Activated CD8-positive, alpha-beta memory T cell treated with anti-CD3 and anti-CD28 coated beads, Interleukin-2, amount 10 ng/mL, durations not matched to agents 7 days and 5 days (primary cell): ENCODE results near the gene ZNF286A. TPM values are rescaled to one million over a fixed set of nuclear protein-coding genes. Genes with fewer than 3 reads are reported as not detected.
"Not testable (repeated sequence)": the region's sequence is repeated elsewhere in the genome, so short reads cannot be mapped to it uniquely, and the experiment has no call there.

Experiments
- ATAC-seq: fragments of 150-1000 bp; cut with Tn5 transposase; one replicate; pipeline ENCODE4 v1.10.0; 2021; ENCODE audit warnings: moderate library complexity
- CTCF ChIA-PET: fragments of 350-600 bp; sonication (Branson Sonifier 250); formaldehyde crosslinking; loops from one replicate; lab custom pipeline; 2021; ENCODE audit warnings: antibody characterized with exemption; lab: Charles Lee
- DNase-seq: peaks from one replicate; pipeline ENCODE4 v3.0.0-alpha.2; 2020
- H3K27ac Mint-ChIP-seq: one replicate; pipeline ENCODE4 v1.8.0; 2021; ENCODE audit warnings: mild to moderate bottlenecking, mixed read lengths
- H3K27me3 Mint-ChIP-seq: one replicate; pipeline ENCODE4 v1.8.0; 2021; ENCODE audit warnings: mixed read lengths
- H3K36me3 Mint-ChIP-seq: one replicate; pipeline ENCODE4 v1.8.0; 2021; ENCODE audit warnings: mild to moderate bottlenecking, mixed read lengths
- H3K4me1 Mint-ChIP-seq: one replicate; pipeline ENCODE4 v1.8.0; 2021; ENCODE audit warnings: mixed read lengths
- H3K4me3 Mint-ChIP-seq: one replicate; pipeline ENCODE4 v1.8.0; 2021; ENCODE audit warnings: mild to moderate bottlenecking, moderate library complexity, mixed read lengths
- H3K9me3 Mint-ChIP-seq: one replicate; pipeline ENCODE4 v1.8.0; 2022; ENCODE audit warnings: low read depth, mixed read lengths
- total RNA-seq, 2 experiments: library from RNA; stranded (reverse); gene quantifications; one replicate each; pipeline ENCODE4 v1.2.3, GENCODE V29; 2021

ZNF286A gene
- total RNA-seq, 2 experiments from 2014 or later: 16.9 to 18.9 TPM

DNA sequence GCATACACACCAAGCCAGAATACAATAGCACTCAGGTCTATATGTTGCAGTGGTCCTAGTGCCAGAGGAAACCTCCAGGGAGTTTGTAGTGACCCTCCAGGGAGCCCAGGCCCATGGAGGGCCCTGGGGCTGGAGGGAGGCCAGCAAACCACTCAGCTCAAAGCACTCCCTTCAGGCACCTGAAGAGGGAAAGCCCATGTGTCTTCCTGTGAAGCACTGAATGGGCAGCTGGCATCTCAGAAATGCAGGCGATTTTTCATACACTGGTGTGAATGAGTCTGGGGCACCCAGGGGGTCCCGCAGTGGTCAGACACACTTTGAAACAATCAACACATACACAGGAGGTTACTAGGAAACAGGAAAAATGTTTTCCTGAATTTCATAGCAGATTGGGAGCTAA, 45.3 kb downstream of the ZNF286A start:
- CTCF ChIA-PET: no interaction called here
- peaks cover 9% of the 10 kb centered on the region for H3K27me3 Mint-ChIP-seq

DNA sequence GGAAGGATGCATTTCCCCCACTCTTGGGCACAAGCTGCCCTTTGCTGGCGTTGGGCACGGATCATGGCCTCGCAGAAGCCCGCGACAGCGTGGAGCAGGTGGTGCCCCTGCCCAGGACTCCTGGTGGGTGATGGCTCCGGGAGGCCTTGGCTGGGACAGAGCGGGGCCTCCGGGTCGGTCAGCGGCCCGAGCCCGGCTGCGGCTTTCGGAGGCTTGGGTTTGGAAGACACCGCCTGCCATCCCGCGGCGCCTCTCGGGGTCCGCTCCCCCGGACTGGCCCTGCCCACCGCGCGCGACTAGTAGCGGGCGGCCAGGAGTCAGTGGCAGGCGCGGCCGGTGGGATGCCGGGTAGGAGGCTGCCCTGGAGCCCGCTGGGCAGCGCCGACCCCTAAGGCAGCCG, 49.9 kb downstream of the ZNF286A start:
- H3K9me3 Mint-ChIP-seq, H3K27ac Mint-ChIP-seq, CTCF ChIA-PET, H3K36me3 Mint-ChIP-seq, DNase-seq, H3K27me3 Mint-ChIP-seq, ATAC-seq, H3K4me3 Mint-ChIP-seq, H3K4me1 Mint-ChIP-seq: not testable (repeated sequence)

More for the DNA sequence above, 45.3 kb downstream of the ZNF286A start:
- DNase-seq: no peak
- H3K27ac Mint-ChIP-seq: no peak overlapping the region
- H3K4me1 Mint-ChIP-seq: no peaks in the 10 kb centered on the region
- no peaks in the 10 kb centered on the region for H3K9me3 Mint-ChIP-seq
- ATAC-seq: no peak
- no peak overlapping the region for H3K4me3 Mint-ChIP-seq
- H3K36me3 Mint-ChIP-seq: no peaks in the 10 kb centered on the region

DNA sequence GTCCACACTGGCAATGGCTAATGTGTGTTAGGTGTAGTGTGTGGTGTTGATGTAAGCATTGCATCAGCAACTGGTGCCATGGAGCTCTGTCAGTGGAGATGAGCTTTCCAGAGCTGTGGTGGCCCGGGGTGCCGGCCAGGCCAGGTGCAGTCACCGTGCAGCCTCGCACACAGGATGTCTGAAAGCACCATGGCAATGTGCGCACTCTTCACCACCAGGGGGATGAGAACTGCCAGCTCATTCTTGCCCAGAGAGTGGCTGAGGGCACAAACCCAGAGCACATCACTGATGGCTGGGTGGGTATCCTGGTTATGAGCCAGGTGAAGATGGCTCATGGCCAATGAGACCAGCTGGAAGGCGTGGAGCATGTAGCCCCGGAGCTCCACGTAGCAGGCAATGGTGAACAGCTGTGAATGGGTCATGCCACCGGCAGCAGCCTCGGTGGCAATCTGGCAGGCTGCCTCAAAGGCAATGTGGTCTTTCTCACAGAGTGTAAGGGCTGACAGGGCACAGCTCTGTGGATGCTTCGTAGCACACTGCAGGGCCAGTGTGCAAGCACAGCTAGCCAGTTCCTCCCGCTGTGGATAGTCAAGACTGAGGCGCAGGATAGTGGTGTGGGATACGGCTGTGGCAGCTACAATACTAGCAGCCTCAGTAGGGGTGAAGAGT, 69.4 kb downstream of the ZNF286A start:
- ATAC-seq, H3K4me1 Mint-ChIP-seq, H3K36me3 Mint-ChIP-seq, H3K27me3 Mint-ChIP-seq, H3K27ac Mint-ChIP-seq, DNase-seq, CTCF ChIA-PET, H3K4me3 Mint-ChIP-seq, H3K9me3 Mint-ChIP-seq: not testable (repeated sequence)

Other genes with a start within 250 kb of the ZNF286A start
- gene CDRT4, start 232.1 kb upstream of the ZNF286A start, total RNA-seq: 1 to 10 TPM; 4.9 to 8.4 TPM
- gene TVP23C, start 136.3 kb upstream of the ZNF286A start, total RNA-seq: 10 to 100 TPM; 16.2 to 18.9 TPM
- under 1 TPM in 1 of 2 experiments, not detected in 1; 0.30 TPM for gene FBXW10B, start 80.0 kb upstream of the ZNF286A start, total RNA-seq
- gene TRIM16, start 15.4 kb upstream of the ZNF286A start, total RNA-seq: 10 to 100 TPM in 1 of 2 experiments, 1 to 10 TPM in 1; 6.4 to 10.2 TPM
- gene TBC1D26, start 32.5 kb downstream of the ZNF286A start, total RNA-seq: not detected
- 1 to 10 TPM in 1 of 2 experiments, under 1 TPM in 1; 0.49 to 1.1 TPM for gene ADORA2B, start 245.4 kb downstream of the ZNF286A start, total RNA-seq